ENCODE results near the gene RNF141.

DNA sequence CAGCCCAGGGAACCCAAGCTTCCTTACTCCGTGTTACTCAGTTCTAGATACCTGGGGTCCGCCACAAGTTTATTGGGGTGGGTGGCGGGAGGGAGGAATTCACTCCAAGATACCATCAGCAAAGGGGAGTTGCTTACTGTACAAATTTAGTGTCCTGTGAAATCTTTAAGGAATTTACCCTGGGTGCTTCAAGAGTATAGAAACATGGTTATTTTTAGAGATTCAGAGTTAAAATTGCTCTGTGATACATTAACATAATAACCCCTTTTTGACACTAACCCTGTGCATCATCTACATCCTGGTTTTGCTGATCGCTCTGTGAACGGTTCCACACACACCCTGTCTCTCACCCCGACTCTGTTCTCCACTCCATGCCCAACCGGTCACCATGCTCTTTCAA, 46.4 kb upstream of the RNF141 start:
- TF ChIP-seq ZFHX2 (tag by site-specific recombination; conservative IDR thresholded peaks at IDR 0.05) (no peak), CTCF (tag by site-specific recombination; IDR thresholded peaks at IDR 0.05) (no peak), ZBTB49 (tag by site-specific recombination; IDR thresholded peaks at IDR 0.05; ENCODE audit: low read depth) (no peak), ZNF292 (tag by site-specific recombination; IDR thresholded peaks at IDR 0.05; ENCODE audit: borderline replicate concordance, low read depth) (no peak), ZNF121 (tag by site-specific recombination; IDR thresholded peaks at IDR 0.05) (no peak), EGR2 (tag by site-specific recombination; IDR thresholded peaks at IDR 0.05; ENCODE audit: low read depth) (no peak), ZNF398 (tag by site-specific recombination; IDR thresholded peaks at IDR 0.05) (no peak), ZNF791 (tag by site-specific recombination; IDR thresholded peaks at IDR 0.05) (no peak), ZNF341 (tag by site-specific recombination; IDR thresholded peaks at IDR 0.05; ENCODE audit: low read depth) (no peak), ZNF280D (tag by site-specific recombination; IDR thresholded peaks at IDR 0.05) (no peak), ZFP69B (tag by site-specific recombination; IDR thresholded peaks at IDR 0.05) (no peak)
